HFF-Myc (cell line): ENCODE measurements around the gene MADD.

ENCODE experiments used
- DNase-seq: peaks from one replicate; pipeline ENCODE4 v3.0.0-alpha.2; 2011; ENCODE audit warnings: low read depth; ENCODE audit errors: extremely low read depth
- H3K4me3 ChIP-seq: replicated peaks from 2 replicates; pipeline ENCODE4 v1.5.1; 2011; ENCODE audit warnings: low read depth, mild to moderate bottlenecking, control low read depth, low read length
- CTCF ChIP-seq: IDR thresholded peaks from 2 replicates; pipeline ENCODE4 v1.5.1; 2012; ENCODE audit warnings: mild to moderate bottlenecking, low read depth, low read length, control low read depth; ENCODE audit errors: missing control alignments

The MADD gene

GRCh38 chr11:47351156-47352126 lies 81.5 kb downstream of the MADD start:
- no peak for TF ChIP-seq CTCF
- no peak overlapping the region for H3K4me3 ChIP-seq
- no peak for DNase-seq

GRCh38 chr11:47352556-47352955 lies 82.6 kb downstream of the MADD start, which contains the start of gene MYBPC3:
Gene MYBPC3 (minus strand): TSS chr11:47352702. CDS start chr11:47352647, 55 bp downstream.
- DNase-seq, result no peak
- H3K4me3 ChIP-seq, result no peak within 1 kb of the TSS
- no peak for TF ChIP-seq CTCF

GRCh38 chr11:47353978-47354774 lies 84.2 kb downstream of the MADD start:
- H3K4me3 ChIP-seq, result no peak overlapping the region
- TF ChIP-seq CTCF, result no peak
- DNase-seq, result no peak

- TF ChIP-seq CTCF, result no peak
- DNase-seq, result no peak
- H3K4me3 ChIP-seq, result no peak overlapping the region; the same call in 1 of the 2 replicates
Observed at GRCh38 chr11:47354913-47355282, 85.0 kb downstream of the MADD start.

- TF ChIP-seq CTCF, result peak; percentile 92
- DNase-seq, result peak; percentile 79
- peak overlapping the region; percentile 28 for H3K4me3 ChIP-seq
Observed at GRCh38 chr11:47355283-47356128, 85.6 kb downstream of the MADD start.
